Measurements from ENCODE around the gene LGALS4. TPM values are rescaled to one million over a fixed set of nuclear protein-coding genes. Genes with fewer than 3 reads are reported as not detected.
"Not testable (repeated sequence)": the region's sequence is repeated elsewhere in the genome, so short reads cannot be mapped to it uniquely, and the experiment has no call there.

The LGALS4 gene
- total RNA-seq, 2 experiments from 2014 or later, result 0.33 to 0.70 TPM

GRCh38 chr19:38816131-38816750 is 3.5 kb upstream of the LGALS4 start:
- Mint-ChIP-seq H3K27me3 (no peaks in the 10 kb centered on the region), H3K36me3 (peaks cover 17% of the 10 kb centered on the region), H3K27ac (no peak overlapping the region), H3K4me3 (no peak overlapping the region), H3K9me3 (no peaks in the 10 kb centered on the region), H3K4me1 (ENCODE audit: low read depth) (no peaks in the 10 kb centered on the region)
- CTCF ChIA-PET, result no interaction called here
- no peak for DNase-seq
- POLR2A ChIA-PET, result no interaction called here
- intact Hi-C loops (cut with micrococcal nuclease), result no loop called here

- peaks cover 15% of the 10 kb centered on the region for H3K36me3 Mint-ChIP-seq
- ChIA-PET CTCF (no interaction called here), POLR2A (no interaction called here)
- H3K4me3 Mint-ChIP-seq, result no peak overlapping the region
- DNase-seq, result no peak
- intact Hi-C loops (cut with micrococcal nuclease), result no loop called here
- no peak overlapping the region for H3K27ac Mint-ChIP-seq
- no peaks in the 10 kb centered on the region for H3K27me3 Mint-ChIP-seq
- no peaks in the 10 kb centered on the region for H3K4me1 Mint-ChIP-seq (ENCODE audit: low read depth)
- H3K9me3 Mint-ChIP-seq, result no peaks in the 10 kb centered on the region
Measured at GRCh38 chr19:38815059-38816001, 2.6 kb upstream of the LGALS4 start.

GRCh38 chr19:38813932-38814331 is 1.2 kb upstream of the LGALS4 start:
- H3K4me3 Mint-ChIP-seq; DNase-seq; H3K4me1 Mint-ChIP-seq (ENCODE audit: low read depth); CTCF ChIA-PET; intact Hi-C loops (cut with micrococcal nuclease); H3K9me3 Mint-ChIP-seq; POLR2A ChIA-PET; H3K27ac Mint-ChIP-seq; H3K27me3 Mint-ChIP-seq: not testable (repeated sequence)
- H3K36me3 Mint-ChIP-seq, result peaks cover 15% of the 10 kb centered on the region

- ChIA-PET CTCF (no interaction called here), POLR2A (no interaction called here)
- Mint-ChIP-seq H3K9me3 (no peaks in the 10 kb centered on the region), H3K27ac (no peak overlapping the region), H3K4me1 (ENCODE audit: low read depth) (no peaks in the 10 kb centered on the region), H3K4me3 (no peak overlapping the region), H3K36me3 (peaks cover 15% of the 10 kb centered on the region), H3K27me3 (no peaks in the 10 kb centered on the region)
- intact Hi-C loops (cut with micrococcal nuclease), result no loop called here
- no peak for DNase-seq
Measured at GRCh38 chr19:38813323-38813722, 578 bp upstream of the LGALS4 start.

GRCh38 chr19:38812009-38812840 is 520 bp downstream of the LGALS4 start:
- Mint-ChIP-seq H3K27ac (no peak overlapping the region), H3K9me3 (no peaks in the 10 kb centered on the region), H3K4me1 (ENCODE audit: low read depth) (no peaks in the 10 kb centered on the region), H3K36me3 (peaks cover 12% of the 10 kb centered on the region), H3K27me3 (no peaks in the 10 kb centered on the region), H3K4me3 (no peak overlapping the region)
- no peak for DNase-seq
- ChIA-PET CTCF (no interaction called here), POLR2A (interaction anchor here (1.0 kb wide), 1 partner anchor 11 kb away, joined by 4 read pairs; no protein-coding TSS in a partner anchor)
- intact Hi-C loops (cut with micrococcal nuclease), result no loop called here

- H3K27me3 Mint-ChIP-seq, result no peaks in the 10 kb centered on the region
- no peak for DNase-seq
- ChIA-PET POLR2A (no interaction called here), CTCF (no interaction called here)
- H3K4me1 Mint-ChIP-seq (ENCODE audit: low read depth), result peaks cover 6% of the 10 kb centered on the region
- H3K27ac Mint-ChIP-seq, result no peak overlapping the region
- intact Hi-C loops (cut with micrococcal nuclease), result no loop called here
- H3K4me3 Mint-ChIP-seq, result no peak overlapping the region
- H3K36me3 Mint-ChIP-seq, result no peaks in the 10 kb centered on the region
- H3K9me3 Mint-ChIP-seq, result no peaks in the 10 kb centered on the region
Measured at GRCh38 chr19:38809592-38810252, 3.0 kb downstream of the LGALS4 start.

GRCh38 chr19:38808741-38809140 is 4.0 kb downstream of the LGALS4 start:
- POLR2A ChIA-PET, result no interaction called here
- intact Hi-C loops (cut with micrococcal nuclease), result no loop called here
- H3K27ac Mint-ChIP-seq, result no peak overlapping the region
- H3K36me3 Mint-ChIP-seq, result no peaks in the 10 kb centered on the region
- no peak overlapping the region for H3K4me3 Mint-ChIP-seq
- CTCF ChIA-PET, result interaction anchor here (0.6 kb wide), 1 partner anchor 406 kb away, joined by 3 read pairs; the partner anchor contains the start of gene FAM98C
- no peaks in the 10 kb centered on the region for H3K9me3 Mint-ChIP-seq
- DNase-seq, result no peak
- H3K27me3 Mint-ChIP-seq, result no peaks in the 10 kb centered on the region
- peaks cover 6% of the 10 kb centered on the region for H3K4me1 Mint-ChIP-seq (ENCODE audit: low read depth)

GRCh38 chr19:38807374-38808098 is 5.2 kb downstream of the LGALS4 start:
- H3K4me1 Mint-ChIP-seq (ENCODE audit: low read depth); POLR2A ChIA-PET; H3K27me3 Mint-ChIP-seq; H3K4me3 Mint-ChIP-seq; H3K36me3 Mint-ChIP-seq; H3K9me3 Mint-ChIP-seq; H3K27ac Mint-ChIP-seq; CTCF ChIA-PET; DNase-seq; intact Hi-C loops (cut with micrococcal nuclease): not testable (repeated sequence)

- peaks cover 6% of the 10 kb centered on the region for H3K4me1 Mint-ChIP-seq (ENCODE audit: low read depth)
- H3K27ac Mint-ChIP-seq, result no peak overlapping the region
- ChIA-PET POLR2A (no interaction called here), CTCF (no interaction called here)
- intact Hi-C loops (cut with micrococcal nuclease), result no loop called here
- no peaks in the 10 kb centered on the region for H3K36me3 Mint-ChIP-seq
- no peaks in the 10 kb centered on the region for H3K9me3 Mint-ChIP-seq
- no peaks in the 10 kb centered on the region for H3K27me3 Mint-ChIP-seq
- H3K4me3 Mint-ChIP-seq, result no peak overlapping the region
- DNase-seq, result no peak
Measured at GRCh38 chr19:38806371-38806770, 6.4 kb downstream of the LGALS4 start.

GRCh38 chr19:38805180-38805579 is 7.6 kb downstream of the LGALS4 start:
- no peaks in the 10 kb centered on the region for H3K36me3 Mint-ChIP-seq
- ChIA-PET POLR2A (no interaction called here), CTCF (interaction anchor here (0.6 kb wide), 1 partner anchor 17 kb away, joined by 3 read pairs; no protein-coding TSS in a partner anchor)
- peaks cover 6% of the 10 kb centered on the region for H3K4me1 Mint-ChIP-seq (ENCODE audit: low read depth)
- intact Hi-C loops (cut with micrococcal nuclease), result no loop called here
- peak overlapping the region; percentile 2 for H3K27ac Mint-ChIP-seq
- no peak overlapping the region for H3K4me3 Mint-ChIP-seq
- no peak for DNase-seq
- no peaks in the 10 kb centered on the region for H3K27me3 Mint-ChIP-seq
- H3K9me3 Mint-ChIP-seq, result no peaks in the 10 kb centered on the region

GRCh38 chr19:38803543-38803942 is 9.2 kb downstream of the LGALS4 start:
- ChIA-PET CTCF (no interaction called here), POLR2A (no interaction called here)
- Mint-ChIP-seq H3K9me3 (no peaks in the 10 kb centered on the region), H3K4me3 (no peak overlapping the region), H3K27ac (no peak overlapping the region), H3K36me3 (no peaks in the 10 kb centered on the region), H3K27me3 (no peaks in the 10 kb centered on the region), H3K4me1 (ENCODE audit: low read depth) (peaks cover 9% of the 10 kb centered on the region)
- DNase-seq, result no peak
- intact Hi-C loops (cut with micrococcal nuclease), result no loop called here
